ENCODE data around the gene ATIC. TPM values are rescaled to one million over a fixed set of nuclear protein-coding genes. Genes with fewer than 3 reads are reported as not detected.

ATIC gene
- total RNA-seq, 4 donors from 2014 or later: 29.3 to 45.6 (median 38.9) TPM

- no peaks in the 10 kb centered on the region for H3K9me3 ChIP-seq
- H3K27me3 ChIP-seq: no peaks in the 10 kb centered on the region
- H3K36me3 ChIP-seq: peaks cover 24 to 100% of the 10 kb centered on the region in 2 donors
- peaks cover 0 to 2% (median 0%) of the 10 kb centered on the region in 3 donors for H3K4me1 ChIP-seq
- TF ChIP-seq EP300 (IDR thresholded peaks at IDR 0.05) (no peak), POLR2AphosphoS5 (IDR thresholded peaks at IDR 0.05) (no peak), POLR2A (IDR thresholded peaks at IDR 0.05) (no peak)
- TF ChIP-seq, protein P1, sequence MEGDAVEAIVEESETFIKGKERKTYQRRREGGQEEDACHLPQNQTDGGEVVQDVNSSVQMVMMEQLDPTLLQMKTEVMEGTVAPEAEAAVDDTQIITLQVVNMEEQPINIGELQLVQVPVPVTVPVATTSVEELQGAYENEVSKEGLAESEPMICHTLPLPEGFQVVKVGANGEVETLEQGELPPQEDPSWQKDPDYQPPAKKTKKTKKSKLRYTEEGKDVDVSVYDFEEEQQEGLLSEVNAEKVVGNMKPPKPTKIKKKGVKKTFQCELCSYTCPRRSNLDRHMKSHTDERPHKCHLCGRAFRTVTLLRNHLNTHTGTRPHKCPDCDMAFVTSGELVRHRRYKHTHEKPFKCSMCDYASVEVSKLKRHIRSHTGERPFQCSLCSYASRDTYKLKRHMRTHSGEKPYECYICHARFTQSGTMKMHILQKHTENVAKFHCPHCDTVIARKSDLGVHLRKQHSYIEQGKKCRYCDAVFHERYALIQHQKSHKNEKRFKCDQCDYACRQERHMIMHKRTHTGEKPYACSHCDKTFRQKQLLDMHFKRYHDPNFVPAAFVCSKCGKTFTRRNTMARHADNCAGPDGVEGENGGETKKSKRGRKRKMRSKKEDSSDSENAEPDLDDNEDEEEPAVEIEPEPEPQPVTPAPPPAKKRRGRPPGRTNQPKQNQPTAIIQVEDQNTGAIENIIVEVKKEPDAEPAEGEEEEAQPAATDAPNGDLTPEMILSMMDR (IDR thresholded peaks at IDR 0.05): no peak
- peak overlapping the region in 1 of 4 donors; percentile 41 for H3K27ac ChIP-seq
- no peak overlapping the region for H3K4me3 ChIP-seq
- ATAC-seq: no peak
- WGBS, 2 donors (ENCODE audit: low coverage in 1 of 2): 81 to 82% methylated on average over 3 of the region's 3 CpGs
Measured at GRCh38 chr2:215378045-215378444, 66.2 kb downstream of the ATIC start.

DNA sequence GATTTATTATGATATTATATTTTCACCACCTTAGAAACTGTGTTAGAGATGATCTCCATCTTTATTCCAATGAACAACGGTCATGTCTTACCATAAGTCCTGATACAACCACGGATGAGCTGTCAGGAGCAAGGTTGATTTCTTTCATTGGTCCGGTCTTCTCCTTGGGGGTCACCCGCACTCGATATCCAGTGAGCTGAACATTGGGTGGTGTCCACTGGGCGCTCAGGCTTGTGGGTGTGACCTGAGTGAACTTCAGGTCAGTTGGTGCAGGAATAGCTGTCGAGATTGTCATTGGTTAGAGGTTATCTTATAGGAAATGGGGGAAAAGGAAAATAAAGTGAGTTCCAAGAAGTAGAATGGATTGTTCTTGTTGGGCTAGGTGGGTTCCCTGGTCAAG lies 67.2 kb downstream of the ATIC start:
- no peaks in the 10 kb centered on the region for H3K27me3 ChIP-seq
- peaks cover 25 to 100% of the 10 kb centered on the region in 2 donors for H3K36me3 ChIP-seq
- 54 to 80% methylated on average over 2 to 4 of the region's 7 CpGs for WGBS, 2 donors (ENCODE audit: low coverage in 1 of 2)
- H3K4me3 ChIP-seq: no peak overlapping the region
- ATAC-seq: no peak
- H3K4me1 ChIP-seq: no peaks in the 10 kb centered on the region
- H3K9me3 ChIP-seq: no peaks in the 10 kb centered on the region
- no peak overlapping the region for H3K27ac ChIP-seq
- TF ChIP-seq POLR2AphosphoS5 (IDR thresholded peaks at IDR 0.05): no peak
- no peak for TF ChIP-seq EP300 (IDR thresholded peaks at IDR 0.05)

GRCh38 chr2:215379948-215380347 lies 68.1 kb downstream of the ATIC start:
- H3K9me3 ChIP-seq: no peaks in the 10 kb centered on the region
- no peak overlapping the region for H3K27ac ChIP-seq
- no peaks in the 10 kb centered on the region for H3K27me3 ChIP-seq
- WGBS, 2 donors (ENCODE audit: low coverage in 1 of 2): 80% methylated on average over 6 of the region's 6 CpGs
- no peaks in the 10 kb centered on the region for H3K4me1 ChIP-seq
- peaks cover 21 to 100% of the 10 kb centered on the region in 2 donors for H3K36me3 ChIP-seq
- no peak for ATAC-seq
- H3K4me3 ChIP-seq: no peak overlapping the region
- TF ChIP-seq, protein P1 (IDR thresholded peaks at IDR 0.05): no peak
- TF ChIP-seq POLR2AphosphoS5 (IDR thresholded peaks at IDR 0.05) (no peak), POLR2A (IDR thresholded peaks at IDR 0.05) (no peak), EP300 (IDR thresholded peaks at IDR 0.05) (no peak)

- Histone ChIP-seq H3K27me3 (no peaks in the 10 kb centered on the region), H3K4me3 (no peak overlapping the region), H3K27ac (no peak overlapping the region), H3K4me1 (no peaks in the 10 kb centered on the region), H3K36me3 (peaks cover 20 to 100% of the 10 kb centered on the region in 2 donors), H3K9me3 (no peaks in the 10 kb centered on the region)
- WGBS, 2 donors (ENCODE audit: low coverage in 1 of 2): 70 to 91% methylated on average over 6 to 7 of the region's 7 CpGs
- no peak for ATAC-seq
- TF ChIP-seq, protein P1 (IDR thresholded peaks at IDR 0.05): no peak
- TF ChIP-seq POLR2AphosphoS5 (IDR thresholded peaks at IDR 0.05) (no peak), POLR2A (IDR thresholded peaks at IDR 0.05) (no peak), EP300 (IDR thresholded peaks at IDR 0.05) (no peak)
Measured at GRCh38 chr2:215380699-215381098, 68.8 kb downstream of the ATIC start.

DNA sequence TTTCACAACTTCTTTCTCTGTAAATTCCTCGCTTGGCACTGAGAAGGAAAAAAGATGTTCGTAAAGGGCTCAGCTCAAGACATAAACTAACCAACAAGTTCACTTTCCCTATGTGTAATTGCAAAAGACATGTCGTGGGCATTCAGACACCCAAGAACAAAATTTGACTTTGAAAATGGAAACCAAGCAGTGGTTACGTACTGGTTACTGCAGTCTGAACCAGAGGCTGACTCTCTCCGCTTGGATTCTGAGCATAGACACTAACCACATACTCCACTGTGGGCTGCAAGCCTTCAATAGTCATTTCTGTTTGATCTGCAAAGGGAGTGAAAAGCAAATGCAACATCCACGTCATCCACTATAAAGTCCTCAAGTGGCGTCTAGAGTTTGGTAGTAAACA lies 70.2 kb downstream of the ATIC start:
- TF ChIP-seq, protein P1 (IDR thresholded peaks at IDR 0.05): no peak
- TF ChIP-seq POLR2A (IDR thresholded peaks at IDR 0.05): no peak
- TF ChIP-seq EP300 (IDR thresholded peaks at IDR 0.05): no peak
- no peak for TF ChIP-seq POLR2AphosphoS5 (IDR thresholded peaks at IDR 0.05)
- Histone ChIP-seq H3K27ac (no peak overlapping the region), H3K4me1 (no peaks in the 10 kb centered on the region), H3K9me3 (no peaks in the 10 kb centered on the region), H3K36me3 (peaks cover 16 to 100% of the 10 kb centered on the region in 2 donors), H3K4me3 (no peak overlapping the region), H3K27me3 (no peaks in the 10 kb centered on the region)
- WGBS, 2 donors (ENCODE audit: low coverage in 1 of 2): 71 to 81% methylated on average over 7 of the region's 7 CpGs
- no peak for ATAC-seq

All from gastroesophageal sphincter (tissue), 4 donors.